DOHH2 (cell line): ENCODE results near the gene MRC1.

Source experiments
- EZH2phosphoT487 ChIP-seq: fragments of 200-600 bp; sonication (generic); IDR thresholded peaks from 2 replicates; pipeline ENCODE4 v1.6.1; 2017; ENCODE audit warnings: borderline replicate concordance, mild to moderate bottlenecking, antibody characterized with exemption, low read length, moderate library complexity, mixed read lengths
- TF ChIP-seq, protein P1 (sequence below): fragments of 200-600 bp; sonication (generic); IDR thresholded peaks from one replicate; pipeline ENCODE4 v1.5.1; 2014; ENCODE audit warnings: antibody characterized with exemption, mild to moderate bottlenecking, low read depth, low read length; ENCODE audit not compliant: poor library complexity, severe bottlenecking

GRCh38 chr10:17877121-17877520, 68.0 kb downstream of the MRC1 start:
- TF ChIP-seq, protein P1, sequence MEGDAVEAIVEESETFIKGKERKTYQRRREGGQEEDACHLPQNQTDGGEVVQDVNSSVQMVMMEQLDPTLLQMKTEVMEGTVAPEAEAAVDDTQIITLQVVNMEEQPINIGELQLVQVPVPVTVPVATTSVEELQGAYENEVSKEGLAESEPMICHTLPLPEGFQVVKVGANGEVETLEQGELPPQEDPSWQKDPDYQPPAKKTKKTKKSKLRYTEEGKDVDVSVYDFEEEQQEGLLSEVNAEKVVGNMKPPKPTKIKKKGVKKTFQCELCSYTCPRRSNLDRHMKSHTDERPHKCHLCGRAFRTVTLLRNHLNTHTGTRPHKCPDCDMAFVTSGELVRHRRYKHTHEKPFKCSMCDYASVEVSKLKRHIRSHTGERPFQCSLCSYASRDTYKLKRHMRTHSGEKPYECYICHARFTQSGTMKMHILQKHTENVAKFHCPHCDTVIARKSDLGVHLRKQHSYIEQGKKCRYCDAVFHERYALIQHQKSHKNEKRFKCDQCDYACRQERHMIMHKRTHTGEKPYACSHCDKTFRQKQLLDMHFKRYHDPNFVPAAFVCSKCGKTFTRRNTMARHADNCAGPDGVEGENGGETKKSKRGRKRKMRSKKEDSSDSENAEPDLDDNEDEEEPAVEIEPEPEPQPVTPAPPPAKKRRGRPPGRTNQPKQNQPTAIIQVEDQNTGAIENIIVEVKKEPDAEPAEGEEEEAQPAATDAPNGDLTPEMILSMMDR, result no peak
- TF ChIP-seq EZH2phosphoT487, result no peak
